A549 treated with AZD2906 at 1 μM for 4 hours (cell line): ENCODE measurements around the gene KRT1. TPM values are rescaled to one million over a fixed set of nuclear protein-coding genes. Genes with fewer than 3 reads are reported as not detected.

Source experiments
- total RNA-seq: library from RNA; stranded (reverse); fragments of 200-300 nt; extraction: Qiagen RNA extraction; gene quantifications from 5 replicates; pipeline ENCODE4 v1.2.3, GENCODE V29; 2022

KRT1 gene
- not detected in 5 replicates for total RNA-seq

GRCh38 chr12:52680363-52680762 lies at the start of gene KRT1:
TSS of gene KRT1 (minus strand) at chr12:52680407. CDS start at chr12:52680348, 59 bp downstream.

GRCh38 chr12:52703424-52703823 lies 23.2 kb upstream of the KRT1 start, which contains the start of gene KRT77:
TSS of gene KRT77 (minus strand) at chr12:52703524. CDS start at chr12:52703434, 90 bp downstream.

GRCh38 chr12:52651726-52652261 lies 28.4 kb downstream of the KRT1 start, which contains the start of gene KRT2:
TSS of gene KRT2 (minus strand) at chr12:52652211. CDS start at chr12:52652142, 69 bp downstream.

Other genes starting within 250 kb of the KRT1 start
- gene KRT75, start 246.0 kb downstream of the KRT1 start, total RNA-seq, result 0.09 to 0.17 TPM (median 0.11 TPM) in 4 of 5 replicates, not detected in the other
- 0.05 to 0.07 TPM in 2 of 5 replicates, not detected in the others for gene KRT6B, start 228.3 kb downstream of the KRT1 start, total RNA-seq
- gene KRT6C, start 206.6 kb downstream of the KRT1 start, total RNA-seq, result not detected in 5 replicates
- gene KRT6A, start 187.2 kb downstream of the KRT1 start, total RNA-seq, result 10.0 to 14.8 TPM (median 12.1 TPM) in 5 replicates
- 0.52 to 0.72 TPM (median 0.62 TPM) in 5 replicates for gene KRT5, start 160.0 kb downstream of the KRT1 start, total RNA-seq
- gene KRT71, start 127.3 kb downstream of the KRT1 start, total RNA-seq, result 0.02 to 0.09 TPM (median 0.05 TPM) in 3 of 5 replicates, not detected in the others
- 0.02 to 0.03 TPM in 2 of 5 replicates, not detected in the others for gene KRT74, start 106.6 kb downstream of the KRT1 start, total RNA-seq
- 0.05 TPM in 1 of 5 replicates, not detected in the others for gene KRT72, start 78.9 kb downstream of the KRT1 start, total RNA-seq
- not detected in 5 replicates for gene KRT73, start 61.8 kb downstream of the KRT1 start, total RNA-seq
- gene KRT2, start 28.2 kb downstream of the KRT1 start, total RNA-seq, result 0.03 TPM in 1 of 5 replicates, not detected in the others
- gene KRT77, start 23.1 kb upstream of the KRT1 start, total RNA-seq, result not detected in 5 replicates
- gene KRT76, start 96.9 kb upstream of the KRT1 start, total RNA-seq, result not detected in 5 replicates
- gene KRT3, start 115.7 kb upstream of the KRT1 start, total RNA-seq, result 0.03 to 0.06 TPM in 2 of 5 replicates, not detected in the others
- gene KRT4, start 133.7 kb upstream of the KRT1 start, total RNA-seq, result 2.1 to 3.6 TPM (median 2.7 TPM) in 5 replicates
- 0.05 to 0.10 TPM (median 0.07 TPM) in 4 of 5 replicates, not detected in the other for gene KRT79, start 153.9 kb upstream of the KRT1 start, total RNA-seq
- 0.04 to 0.13 TPM (median 0.07 TPM) in 5 replicates for gene KRT78, start 168.6 kb upstream of the KRT1 start, total RNA-seq
- gene KRT8, start 224.7 kb upstream of the KRT1 start, total RNA-seq, result 4,552 to 5,559 TPM (median 5,427 TPM) in 5 replicates